ENCODE data around the gene ALK.

DNA sequence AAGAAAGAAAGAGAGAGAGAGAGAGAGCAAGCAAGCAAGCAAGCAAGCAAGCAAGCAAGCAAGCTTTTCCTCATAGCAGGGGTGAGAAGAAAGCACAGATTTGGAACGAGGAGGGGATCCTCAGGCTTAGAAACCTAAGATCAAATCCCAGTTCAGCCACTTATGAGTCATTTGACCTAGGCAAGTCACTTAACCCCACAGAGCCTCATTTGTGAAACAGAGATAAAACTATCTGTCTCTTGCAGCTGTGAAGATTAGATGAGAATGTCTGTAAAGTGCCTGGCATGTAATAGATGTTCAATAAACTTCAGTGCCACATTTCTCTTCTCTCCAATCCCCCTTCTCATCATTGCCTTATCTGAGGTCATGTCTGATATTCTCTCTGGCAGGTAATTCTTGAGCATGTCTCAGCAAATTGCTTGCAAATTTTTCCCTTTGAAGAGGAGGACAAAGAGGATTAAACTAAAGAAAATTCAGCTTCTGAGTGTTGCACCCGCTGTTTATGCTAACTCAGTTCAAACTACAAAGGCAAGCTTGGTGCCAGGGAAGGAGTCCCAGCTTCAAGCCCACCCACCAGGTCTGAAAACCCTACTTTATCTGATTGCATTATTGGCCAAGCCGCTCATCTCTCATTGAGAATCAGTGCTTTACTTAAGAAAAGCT is 20.3 kb downstream of the ALK start:
- TF ChIP-seq POLR2AphosphoS5 (IDR thresholded peaks at IDR 0.05; ENCODE audit: low read depth, low read length) (no peak), FOXP2 (optimal IDR thresholded peaks at IDR 0.05; ENCODE audit: borderline replicate concordance, extremely low read depth, extremely low read length, insufficient read depth) (no peak), SIN3A (IDR thresholded peaks at IDR 0.05; ENCODE audit: borderline replicate concordance, insufficient read depth, low read length) (no peak)
- TF ChIP-seq, protein P1, sequence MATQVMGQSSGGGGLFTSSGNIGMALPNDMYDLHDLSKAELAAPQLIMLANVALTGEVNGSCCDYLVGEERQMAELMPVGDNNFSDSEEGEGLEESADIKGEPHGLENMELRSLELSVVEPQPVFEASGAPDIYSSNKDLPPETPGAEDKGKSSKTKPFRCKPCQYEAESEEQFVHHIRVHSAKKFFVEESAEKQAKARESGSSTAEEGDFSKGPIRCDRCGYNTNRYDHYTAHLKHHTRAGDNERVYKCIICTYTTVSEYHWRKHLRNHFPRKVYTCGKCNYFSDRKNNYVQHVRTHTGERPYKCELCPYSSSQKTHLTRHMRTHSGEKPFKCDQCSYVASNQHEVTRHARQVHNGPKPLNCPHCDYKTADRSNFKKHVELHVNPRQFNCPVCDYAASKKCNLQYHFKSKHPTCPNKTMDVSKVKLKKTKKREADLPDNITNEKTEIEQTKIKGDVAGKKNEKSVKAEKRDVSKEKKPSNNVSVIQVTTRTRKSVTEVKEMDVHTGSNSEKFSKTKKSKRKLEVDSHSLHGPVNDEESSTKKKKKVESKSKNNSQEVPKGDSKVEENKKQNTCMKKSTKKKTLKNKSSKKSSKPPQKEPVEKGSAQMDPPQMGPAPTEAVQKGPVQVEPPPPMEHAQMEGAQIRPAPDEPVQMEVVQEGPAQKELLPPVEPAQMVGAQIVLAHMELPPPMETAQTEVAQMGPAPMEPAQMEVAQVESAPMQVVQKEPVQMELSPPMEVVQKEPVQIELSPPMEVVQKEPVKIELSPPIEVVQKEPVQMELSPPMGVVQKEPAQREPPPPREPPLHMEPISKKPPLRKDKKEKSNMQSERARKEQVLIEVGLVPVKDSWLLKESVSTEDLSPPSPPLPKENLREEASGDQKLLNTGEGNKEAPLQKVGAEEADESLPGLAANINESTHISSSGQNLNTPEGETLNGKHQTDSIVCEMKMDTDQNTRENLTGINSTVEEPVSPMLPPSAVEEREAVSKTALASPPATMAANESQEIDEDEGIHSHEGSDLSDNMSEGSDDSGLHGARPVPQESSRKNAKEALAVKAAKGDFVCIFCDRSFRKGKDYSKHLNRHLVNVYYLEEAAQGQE (IDR thresholded peaks at IDR 0.05; ENCODE audit: insufficient read depth in 1 of 2, low read depth in 2 of 2, low read length in 2 of 2) = no peak
